ENCODE data around the gene ANKMY1.

- TF ChIP-seq CREB5 (CRISPR knock-in tag; IDR thresholded peaks at IDR 0.05; ENCODE audit: low read depth) (no peak), TCF4 (CRISPR knock-in tag; IDR thresholded peaks at IDR 0.05; ENCODE audit: borderline replicate concordance) (no peak), ISL1 (CRISPR knock-in tag; IDR thresholded peaks at IDR 0.05) (no peak), PATZ1 (CRISPR knock-in tag; IDR thresholded peaks at IDR 0.05; ENCODE audit: borderline replicate concordance) (no peak), BACH2 (CRISPR knock-in tag; IDR thresholded peaks at IDR 0.05; ENCODE audit: borderline replicate concordance) (no peak), RARB (CRISPR knock-in tag; IDR thresholded peaks at IDR 0.05) (no peak), TOX (CRISPR knock-in tag; IDR thresholded peaks at IDR 0.05; ENCODE audit: borderline replicate concordance) (no peak), ZNF8 (CRISPR knock-in tag; IDR thresholded peaks at IDR 0.05) (no peak), CSRNP3 (CRISPR knock-in tag; IDR thresholded peaks at IDR 0.05) (no peak), ZNF70 (CRISPR knock-in tag; IDR thresholded peaks at IDR 0.05) (no peak), ARNTL (CRISPR knock-in tag; IDR thresholded peaks at IDR 0.05; ENCODE audit: borderline replicate concordance, low read depth) (no peak), CSDC2 (CRISPR knock-in tag; IDR thresholded peaks at IDR 0.05) (no peak), OSR1 (CRISPR knock-in tag; IDR thresholded peaks at IDR 0.05) (no peak), ZFP3 (CRISPR knock-in tag; IDR thresholded peaks at IDR 0.05) (no peak)
Measured at GRCh38 chr2:240446664-240447175, 111.1 kb downstream of the ANKMY1 start.
